Skeletal muscle tissue (tissue), 5 donors: Measurements from ENCODE around the gene SAMD13. TPM values are rescaled to one million over a fixed set of nuclear protein-coding genes. Genes with fewer than 3 reads are reported as not detected.

Experiments
- H3K27ac ChIP-seq: one replicate; pipeline ENCODE4 v1.7.0; 2013; ENCODE audit warnings: mild to moderate bottlenecking, low read depth, low read length, inconsistent platforms
- H3K27me3 ChIP-seq, 3 donors: one replicate each; pipeline ENCODE4 v1.7.0; 2013; ENCODE audit warnings: low read length in 3 of 3; ENCODE audit not compliant: control insufficient read depth in 3 of 3, insufficient read depth in 3 of 3
- H3K36me3 ChIP-seq, 3 donors: one replicate each; pipeline ENCODE4 v1.7.0; 2013; ENCODE audit warnings: low read length in 3 of 3; ENCODE audit not compliant: control insufficient read depth in 3 of 3, insufficient read depth in 3 of 3
- H3K4me1 ChIP-seq, 3 donors: one replicate each; pipeline ENCODE4 v1.7.0; 2013; ENCODE audit warnings: low read length in 3 of 3, mild to moderate bottlenecking in 3 of 3; ENCODE audit not compliant: control insufficient read depth in 3 of 3, insufficient read depth in 3 of 3
- H3K4me3 ChIP-seq, 3 donors: one replicate each; pipeline ENCODE4 v1.7.0; 2013; ENCODE audit warnings: low read length in 3 of 3
- H3K9ac ChIP-seq, 3 donors: one replicate each; pipeline ENCODE4 v1.7.0; 2013; ENCODE audit warnings: low read length in 3 of 3, mild to moderate bottlenecking in 3 of 3, moderate library complexity in 2 of 3, low read depth in 1 of 3
- H3K9me3 ChIP-seq, 3 donors: one replicate each; pipeline ENCODE4 v1.7.0; 2013; ENCODE audit warnings: low read length in 3 of 3; ENCODE audit not compliant: control insufficient read depth in 3 of 3
- small RNA-seq: library from RNA; depleted of rRNA; stranded (forward); fragments of <200 nt; gene quantifications from one replicate; pipeline ENCODE3, GENCODE V24; 2014
- total RNA-seq: library from RNA; depleted of rRNA; stranded (reverse); fragments of >200 nt; gene quantifications from one replicate; pipeline ENCODE4 v1.2.3, GENCODE V29; 2014
- donor health status: Osteomylitis.

SAMD13 gene
- total RNA-seq, 1 donor from 2014 or later = 13.0 TPM

DNA sequence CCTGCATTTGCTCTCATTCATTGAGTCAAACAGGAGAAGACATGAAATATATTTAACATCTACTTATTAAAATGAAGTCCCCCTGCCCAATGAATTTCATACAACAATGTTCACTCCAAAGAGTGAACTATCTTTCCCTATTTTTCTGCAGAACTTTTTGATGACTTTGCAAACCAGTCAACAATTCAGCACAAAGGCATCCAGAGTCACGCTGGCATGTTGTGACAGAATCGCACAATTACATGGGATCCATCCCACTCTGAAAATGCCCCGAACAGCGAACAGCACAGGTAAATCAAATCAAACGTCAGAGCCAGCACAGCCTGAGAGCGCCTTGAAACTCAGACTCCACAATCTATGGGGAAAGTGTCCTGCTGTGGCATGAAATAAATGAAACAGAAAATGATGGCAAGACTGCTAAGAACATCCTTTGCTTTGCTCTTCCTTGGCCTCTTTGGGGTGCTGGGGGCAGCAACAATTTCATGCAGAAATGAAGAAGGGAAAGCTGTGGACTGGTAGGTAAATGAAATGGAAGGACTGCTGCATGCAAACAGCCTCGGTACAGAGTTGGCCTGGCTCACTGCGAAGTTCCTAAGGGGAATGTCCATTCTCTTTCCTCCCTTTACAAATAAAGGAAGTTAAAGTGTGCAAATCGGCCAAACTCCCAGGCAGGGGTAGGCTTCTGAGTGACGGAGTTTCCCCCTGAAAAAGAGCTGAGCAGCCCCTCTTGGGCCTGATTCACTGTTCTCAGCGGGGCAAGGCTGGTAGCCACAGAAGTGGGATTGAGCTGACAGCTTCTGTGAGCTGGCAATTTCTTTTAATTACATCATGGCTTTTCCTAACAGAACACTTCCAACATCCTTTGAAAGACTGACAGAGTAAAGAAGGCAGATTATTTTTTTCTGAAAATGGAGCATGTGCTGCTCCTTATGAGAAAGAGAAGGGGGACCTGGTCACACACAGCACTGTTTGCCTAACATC, 97.0 kb downstream of the SAMD13 start, which contains the start of gene DNASE2B:
DNASE2B (plus strand) TSS at position 310 of the 981 bp plus-strand sequence; CDS start at position 391, 81 bp downstream.
- Histone ChIP-seq H3K36me3 (no peaks in the 10 kb centered on the region), H3K4me1 (no peaks in the 10 kb centered on the region), H3K4me3 (no peak within 1 kb of the TSS), H3K27ac (no peak within 1 kb of the TSS), H3K9ac (no peak within 1 kb of the TSS), H3K9me3 (no peaks in the 10 kb centered on the region), H3K27me3 (no peaks in the 10 kb centered on the region)

Small RNA genes lying within 50 kb of the gene (small RNA-seq; reads per million reads assigned to genes)
- not detected for gene RF00410

Other genes with a start within 250 kb of the SAMD13 start
- 26.1 TPM for gene PRKACB, start 157.4 kb upstream of the SAMD13 start, total RNA-seq
- gene DNASE2B, start 96.8 kb downstream of the SAMD13 start, total RNA-seq = not detected
- 20.9 TPM for gene RPF1, start 177.6 kb downstream of the SAMD13 start, total RNA-seq
- 1.0 TPM for gene SPATA1, start 204.7 kb downstream of the SAMD13 start, total RNA-seq
- gene GNG5, start 204.9 kb downstream of the SAMD13 start, total RNA-seq = 20.9 TPM